Breast epithelium (tissue), 3 donors: ENCODE data around the gene PROSER3.

Experiments
- POLR2A ChIP-seq: fragments of 450-650 bp; IDR thresholded peaks from one replicate; pipeline ENCODE4 v1.6.1; 2016; ENCODE audit warnings: antibody characterized with exemption, mild to moderate bottlenecking, moderate library complexity
- TF ChIP-seq, protein P1 (sequence below), 3 donors: fragments of 450-650 bp; IDR thresholded peaks; one replicate each; pipeline ENCODE4 v1.5.1; 2016 to 2017; ENCODE audit warnings: antibody characterized with exemption in 3 of 3, mild to moderate bottlenecking in 3 of 3, moderate library complexity in 3 of 3

DNA sequence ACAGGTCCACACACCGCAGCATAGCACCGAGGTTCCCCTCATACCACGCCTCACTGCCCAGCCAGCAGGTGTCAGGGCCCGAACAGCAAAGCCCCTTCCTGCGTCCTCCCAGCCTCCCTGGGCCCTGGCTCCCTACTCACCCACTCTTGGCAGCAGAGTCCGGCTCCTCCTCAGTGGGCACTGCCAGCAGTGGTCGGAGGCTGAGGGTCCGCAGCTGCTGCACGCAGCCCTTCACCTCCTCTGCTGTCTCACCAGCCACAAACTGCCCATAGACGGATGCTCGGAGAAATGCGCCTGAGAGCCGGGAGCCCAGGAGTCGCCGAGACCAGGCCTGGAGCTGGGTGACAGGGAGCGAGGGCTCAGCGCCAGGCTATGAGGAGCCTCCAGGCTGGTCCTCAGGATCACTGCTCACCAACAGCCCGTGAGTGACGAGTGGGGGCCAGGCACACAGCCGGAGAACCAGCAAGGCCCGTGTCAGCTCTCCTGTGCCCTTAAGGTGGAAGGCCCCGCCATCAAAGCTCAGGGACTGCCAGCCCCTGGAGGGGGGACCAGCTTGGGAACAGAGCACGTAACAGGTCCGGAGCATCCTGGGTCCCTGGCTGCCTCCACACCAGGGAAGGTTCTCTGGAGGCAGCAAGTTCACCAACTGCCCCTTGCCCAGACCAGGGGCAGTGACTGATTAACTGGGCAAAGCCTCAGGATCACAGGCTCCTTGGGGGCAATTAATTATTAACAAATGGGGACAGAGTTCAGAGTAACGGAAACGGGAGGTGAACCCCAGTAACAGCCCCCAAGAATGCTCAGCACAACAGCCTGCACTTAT, 54.5 kb downstream of the PROSER3 start, which contains the start of gene PRODH2:
- TF ChIP-seq, protein P1, sequence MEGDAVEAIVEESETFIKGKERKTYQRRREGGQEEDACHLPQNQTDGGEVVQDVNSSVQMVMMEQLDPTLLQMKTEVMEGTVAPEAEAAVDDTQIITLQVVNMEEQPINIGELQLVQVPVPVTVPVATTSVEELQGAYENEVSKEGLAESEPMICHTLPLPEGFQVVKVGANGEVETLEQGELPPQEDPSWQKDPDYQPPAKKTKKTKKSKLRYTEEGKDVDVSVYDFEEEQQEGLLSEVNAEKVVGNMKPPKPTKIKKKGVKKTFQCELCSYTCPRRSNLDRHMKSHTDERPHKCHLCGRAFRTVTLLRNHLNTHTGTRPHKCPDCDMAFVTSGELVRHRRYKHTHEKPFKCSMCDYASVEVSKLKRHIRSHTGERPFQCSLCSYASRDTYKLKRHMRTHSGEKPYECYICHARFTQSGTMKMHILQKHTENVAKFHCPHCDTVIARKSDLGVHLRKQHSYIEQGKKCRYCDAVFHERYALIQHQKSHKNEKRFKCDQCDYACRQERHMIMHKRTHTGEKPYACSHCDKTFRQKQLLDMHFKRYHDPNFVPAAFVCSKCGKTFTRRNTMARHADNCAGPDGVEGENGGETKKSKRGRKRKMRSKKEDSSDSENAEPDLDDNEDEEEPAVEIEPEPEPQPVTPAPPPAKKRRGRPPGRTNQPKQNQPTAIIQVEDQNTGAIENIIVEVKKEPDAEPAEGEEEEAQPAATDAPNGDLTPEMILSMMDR (IDR thresholded peaks at IDR 0.05): no peak
- TF ChIP-seq POLR2A: no peak
